ENCODE data around the gene SECISBP2.
A peak's percentile ranks its signal among the peaks of the same experiment; 100 is the strongest.
"Not testable (repeated sequence)": the region's sequence is repeated elsewhere in the genome, so short reads cannot be mapped to it uniquely, and the experiment has no call there.

Gene SECISBP2, protein sequence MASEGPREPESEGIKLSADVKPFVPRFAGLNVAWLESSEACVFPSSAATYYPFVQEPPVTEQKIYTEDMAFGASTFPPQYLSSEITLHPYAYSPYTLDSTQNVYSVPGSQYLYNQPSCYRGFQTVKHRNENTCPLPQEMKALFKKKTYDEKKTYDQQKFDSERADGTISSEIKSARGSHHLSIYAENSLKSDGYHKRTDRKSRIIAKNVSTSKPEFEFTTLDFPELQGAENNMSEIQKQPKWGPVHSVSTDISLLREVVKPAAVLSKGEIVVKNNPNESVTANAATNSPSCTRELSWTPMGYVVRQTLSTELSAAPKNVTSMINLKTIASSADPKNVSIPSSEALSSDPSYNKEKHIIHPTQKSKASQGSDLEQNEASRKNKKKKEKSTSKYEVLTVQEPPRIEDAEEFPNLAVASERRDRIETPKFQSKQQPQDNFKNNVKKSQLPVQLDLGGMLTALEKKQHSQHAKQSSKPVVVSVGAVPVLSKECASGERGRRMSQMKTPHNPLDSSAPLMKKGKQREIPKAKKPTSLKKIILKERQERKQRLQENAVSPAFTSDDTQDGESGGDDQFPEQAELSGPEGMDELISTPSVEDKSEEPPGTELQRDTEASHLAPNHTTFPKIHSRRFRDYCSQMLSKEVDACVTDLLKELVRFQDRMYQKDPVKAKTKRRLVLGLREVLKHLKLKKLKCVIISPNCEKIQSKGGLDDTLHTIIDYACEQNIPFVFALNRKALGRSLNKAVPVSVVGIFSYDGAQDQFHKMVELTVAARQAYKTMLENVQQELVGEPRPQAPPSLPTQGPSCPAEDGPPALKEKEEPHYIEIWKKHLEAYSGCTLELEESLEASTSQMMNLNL

DNA sequence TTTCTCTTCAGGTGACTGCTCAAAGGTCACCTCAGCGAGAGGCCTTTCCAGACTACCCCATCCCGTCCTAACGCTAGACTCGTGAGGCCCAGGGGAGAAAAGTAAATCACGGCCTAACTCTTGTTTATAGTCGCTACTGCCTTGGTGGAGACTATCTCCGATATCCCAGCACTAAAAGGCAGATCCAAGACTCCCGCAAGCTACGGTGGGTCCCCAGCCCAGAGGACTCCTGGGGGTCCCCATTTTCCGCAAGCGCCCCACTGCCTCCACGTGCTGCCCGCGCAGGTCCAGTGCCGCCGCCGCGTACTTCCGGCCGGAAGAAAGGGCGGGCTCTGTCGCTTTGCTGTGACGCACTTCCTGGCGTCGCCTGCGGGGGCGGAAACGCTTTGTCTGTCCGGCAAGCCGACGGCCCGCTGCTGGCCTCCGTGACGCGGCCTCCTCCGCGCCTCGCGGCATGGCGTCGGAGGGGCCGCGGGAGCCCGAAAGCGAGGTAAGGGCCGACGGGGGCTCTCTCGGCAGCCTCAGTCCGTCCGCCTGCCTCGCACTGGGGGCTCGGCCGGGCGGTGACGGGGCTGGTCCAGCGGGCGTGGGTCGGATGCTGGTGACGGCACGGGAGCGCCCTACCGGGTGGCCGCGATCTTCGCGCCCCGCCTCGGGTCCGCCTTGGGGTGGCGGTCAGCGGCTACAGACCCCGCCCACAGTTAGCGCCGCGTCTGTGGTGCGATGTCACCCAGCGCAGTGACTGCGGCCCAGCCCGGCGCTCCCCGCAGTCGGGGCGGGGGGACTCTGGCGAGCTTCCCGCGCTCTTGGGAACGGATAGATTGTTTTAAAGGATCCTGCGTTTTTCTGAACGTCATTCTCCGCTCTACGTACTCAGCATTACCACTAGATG lies at the start of gene SECISBP2:
Gene SECISBP2 (plus strand): TSS at position 378 of the 892 bp plus-strand sequence. CDS start 77 bp downstream, at position 455.
- peak; percentile 88 to 92 for DNase-seq (ENCODE audit: low read depth in 2 of 2)

DNA sequence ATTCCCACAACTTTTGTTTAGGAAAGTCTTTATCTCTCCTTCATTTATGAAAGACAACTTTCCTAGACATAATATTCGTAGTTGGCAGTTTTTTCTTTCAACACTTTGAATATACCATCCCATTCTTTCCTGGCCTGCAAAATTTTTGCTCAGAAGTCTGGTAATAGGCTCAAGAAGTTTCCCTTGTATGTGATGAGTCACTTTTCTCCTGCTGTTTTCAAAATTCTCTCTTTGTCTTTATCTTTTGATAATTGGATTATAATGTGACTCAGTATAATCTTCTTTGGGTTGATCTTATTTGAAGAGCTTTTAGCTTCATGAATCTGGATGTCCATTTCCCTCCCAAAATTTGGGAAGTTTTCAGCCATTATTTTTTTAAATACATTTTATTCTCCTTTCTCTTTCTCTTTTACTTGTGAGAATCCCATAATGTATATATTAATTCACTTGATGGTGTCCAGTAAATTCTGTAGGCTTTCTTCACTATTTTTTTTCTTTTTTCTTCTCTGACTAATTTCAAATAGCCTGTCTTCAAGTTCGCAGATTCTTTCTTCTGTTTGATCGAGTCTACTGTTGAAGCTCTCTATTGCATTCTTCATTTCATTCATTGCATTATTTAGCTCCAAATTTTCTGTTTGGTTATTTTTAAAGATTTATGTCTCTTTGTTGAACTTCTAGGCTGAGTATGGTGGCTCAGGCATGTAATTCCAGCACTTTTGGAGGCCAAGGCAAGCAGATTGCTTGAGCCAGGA lies 44.6 kb upstream of the SECISBP2 start:
- no peak for DNase-seq (ENCODE audit: low read depth in 2 of 2)

DNA sequence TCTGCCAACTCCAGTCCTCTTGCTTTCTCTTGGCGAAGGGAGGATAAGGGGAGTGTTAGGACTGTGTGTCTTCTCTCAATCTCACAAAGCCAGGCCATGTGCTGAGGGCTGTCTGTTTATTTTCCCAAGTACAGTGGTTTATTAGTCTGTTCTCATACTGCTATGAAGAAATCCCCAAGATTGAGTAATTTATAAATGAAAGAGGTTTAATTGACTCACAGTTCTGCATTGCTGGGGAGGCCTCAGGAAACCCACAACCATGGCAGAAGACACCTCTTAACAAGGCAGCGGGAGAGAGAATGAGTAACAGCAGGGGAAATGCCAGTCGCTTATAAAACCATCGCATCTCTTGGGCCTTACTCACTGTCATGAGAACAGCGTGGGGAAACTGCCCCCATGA lies 43.5 kb upstream of the SECISBP2 start:
- DNase-seq (ENCODE audit: low read depth in 2 of 2) = no peak

DNA sequence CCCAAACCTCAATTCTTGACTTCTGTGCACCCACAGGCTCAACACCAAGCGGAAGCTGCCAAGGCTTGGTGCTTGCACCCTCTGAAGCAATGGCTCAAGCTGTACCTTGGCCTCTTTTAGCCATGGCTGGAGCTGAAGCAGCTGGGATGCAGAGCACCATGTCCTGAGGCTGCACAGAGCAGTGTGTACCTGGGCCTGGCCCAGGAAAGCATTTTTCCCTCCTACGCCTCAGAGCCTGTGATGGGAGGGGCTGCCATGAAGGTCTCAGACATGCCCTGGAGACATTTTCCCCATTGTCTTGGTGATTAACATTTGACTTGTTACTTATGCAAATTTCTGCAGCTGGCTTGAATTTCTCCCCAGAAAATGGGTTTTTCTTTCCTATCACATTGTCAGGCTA lies 42.3 kb upstream of the SECISBP2 start:
- DNase-seq (ENCODE audit: low read depth in 2 of 2) = not testable (repeated sequence)

DNA sequence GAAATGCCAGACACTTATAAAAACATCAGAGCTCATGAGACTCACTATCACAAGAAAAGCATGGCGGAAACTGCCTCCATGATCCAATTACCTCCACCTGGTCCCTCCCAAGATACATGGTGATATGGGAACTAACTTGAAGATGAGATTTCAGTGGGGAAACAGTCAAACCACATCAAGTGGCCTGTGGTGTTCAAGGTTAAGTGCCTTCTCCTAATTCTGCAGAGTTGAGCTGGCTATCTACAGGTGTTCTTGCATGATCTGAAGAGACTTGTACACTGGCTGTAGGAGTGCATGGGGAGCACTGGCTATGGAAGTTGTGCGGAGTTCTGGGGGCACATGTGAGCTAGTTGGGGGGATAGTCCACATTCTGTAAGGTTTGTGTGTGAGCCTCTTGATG lies 41.3 kb upstream of the SECISBP2 start:
- DNase-seq (ENCODE audit: low read depth in 2 of 2) = no peak

DNA sequence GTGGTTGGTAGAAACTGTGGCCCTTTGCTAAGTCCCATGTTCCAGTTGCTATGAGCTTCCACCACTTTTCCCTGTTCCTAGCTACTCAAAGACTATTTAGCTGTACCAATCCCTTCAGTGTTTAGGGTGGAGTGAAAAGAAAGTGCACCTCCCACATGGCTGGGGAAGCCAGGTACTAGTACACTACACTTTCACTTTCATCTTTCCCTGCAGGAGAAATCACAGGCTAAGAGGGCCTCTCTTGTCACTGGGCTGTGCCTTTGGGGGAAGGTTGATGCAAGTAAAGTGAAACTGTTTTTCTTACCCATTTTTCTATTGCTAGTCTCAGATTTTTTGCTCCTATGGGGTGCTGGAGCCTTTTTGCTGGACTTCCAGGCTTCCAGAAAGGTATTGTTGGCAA lies 40.8 kb upstream of the SECISBP2 start:
- peak in 1 of 2 donors; percentile 12 for DNase-seq (ENCODE audit: low read depth in 2 of 2)

DNA sequence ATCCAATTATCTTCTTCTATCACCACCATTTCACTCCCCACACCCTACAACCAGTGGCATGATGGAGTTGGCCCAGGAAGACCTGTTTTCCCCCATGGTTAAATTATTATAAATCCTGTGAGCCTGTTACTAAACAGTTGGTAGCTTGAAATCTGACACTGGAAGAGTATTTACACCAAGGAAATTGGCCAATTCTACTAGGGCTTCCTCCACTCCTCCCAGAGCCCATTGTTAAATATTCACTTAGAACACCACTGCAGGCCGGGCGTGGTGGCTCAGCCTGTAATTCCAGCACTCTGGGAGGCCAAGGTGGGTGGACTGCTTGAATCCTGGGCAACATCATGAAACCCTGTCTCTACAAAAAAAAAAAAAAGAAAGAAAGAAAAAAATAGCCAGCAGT lies 39.7 kb upstream of the SECISBP2 start:
- no peak for DNase-seq (ENCODE audit: low read depth in 2 of 2)

DNA sequence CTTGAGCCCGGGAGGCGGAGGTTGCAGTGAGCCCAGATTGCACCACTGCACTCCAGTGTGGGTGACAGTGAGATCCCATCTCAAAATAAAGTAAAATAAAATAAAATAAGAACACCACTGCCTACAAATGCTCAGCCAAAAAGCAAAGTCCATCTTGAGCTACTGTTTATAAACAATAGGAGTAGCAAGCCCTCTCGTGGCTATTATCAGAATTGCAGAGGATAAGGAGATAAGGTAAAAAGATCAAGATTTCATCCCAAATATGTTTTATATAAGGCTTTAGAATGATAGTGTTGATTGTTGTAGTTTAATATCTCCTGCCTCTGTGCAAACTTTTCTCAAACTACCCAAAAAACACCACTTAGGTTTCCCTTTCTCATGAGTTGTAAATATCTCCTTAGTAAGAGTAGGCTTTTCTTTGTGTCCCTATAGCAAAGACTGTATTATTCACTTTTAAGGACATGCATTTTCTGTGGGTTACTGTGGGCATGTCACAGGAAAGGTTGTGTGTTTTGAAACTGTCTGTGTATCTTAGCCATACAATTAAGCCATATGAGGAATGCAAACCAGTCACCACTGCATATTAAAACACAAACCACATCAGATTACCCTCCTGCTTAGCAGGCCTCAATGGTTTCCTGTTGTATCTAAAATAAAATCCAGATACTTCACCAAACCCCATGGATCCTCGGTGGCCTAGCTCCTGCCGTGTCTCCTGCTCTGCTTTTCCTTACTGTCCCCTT lies 39.1 kb upstream of the SECISBP2 start:
- no peak for DNase-seq (ENCODE audit: low read depth in 2 of 2)

DNA sequence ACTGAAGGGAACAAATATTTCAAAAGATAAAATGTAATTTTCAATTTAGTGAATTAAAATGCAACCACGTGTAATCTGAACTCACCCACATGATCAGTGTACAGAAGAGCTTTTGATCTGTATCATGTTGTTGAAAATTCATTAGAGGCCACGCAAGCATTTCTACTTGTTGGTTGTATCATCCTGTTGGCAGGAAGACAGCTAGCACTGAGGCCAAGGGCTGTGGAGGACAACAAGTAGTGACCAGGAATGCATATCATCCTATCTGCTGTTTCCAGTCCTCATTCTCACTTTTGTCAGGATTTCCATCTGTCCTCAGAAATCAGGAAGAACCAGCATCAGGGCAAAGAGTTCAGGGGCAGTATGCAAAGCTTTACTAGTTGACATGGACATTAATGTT lies 37.2 kb upstream of the SECISBP2 start:
- DNase-seq (ENCODE audit: low read depth in 2 of 2) = no peak

DNA sequence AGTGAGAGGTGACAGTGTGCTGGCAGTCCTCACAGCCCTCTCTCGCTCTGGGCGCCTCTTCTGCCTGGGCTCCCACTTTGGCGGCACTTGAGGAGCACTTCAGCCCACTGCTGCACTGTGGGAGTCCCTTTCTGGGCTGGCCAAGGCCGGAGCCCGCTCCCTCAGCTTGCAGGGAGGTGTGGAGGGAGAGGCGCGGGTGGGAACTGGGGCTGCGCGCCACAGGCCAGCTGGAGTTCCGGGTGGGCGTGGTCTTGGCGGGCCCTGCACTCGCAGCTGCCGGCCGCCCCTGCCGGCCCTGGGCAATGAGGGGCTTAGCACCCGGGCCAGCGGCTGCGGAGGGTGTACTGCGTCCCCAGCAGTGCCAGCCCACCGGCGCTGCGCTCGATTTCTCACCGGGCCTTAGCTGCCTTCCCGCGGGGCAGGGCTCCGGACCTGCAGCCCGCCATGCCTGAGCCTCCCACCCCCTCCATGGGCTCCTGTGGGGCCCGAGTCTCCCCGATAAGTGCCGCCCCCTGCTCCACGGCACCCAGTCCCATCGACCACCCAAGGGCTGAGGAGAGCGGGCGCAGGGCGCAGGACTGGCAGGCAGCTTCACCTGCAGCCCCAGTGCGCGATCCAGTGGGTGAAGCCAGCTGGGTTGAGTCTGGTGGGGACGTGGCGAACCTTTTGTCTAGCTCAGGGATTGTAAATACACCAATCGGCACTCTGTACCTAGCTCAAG lies 35.9 kb upstream of the SECISBP2 start:
- not testable (repeated sequence) for DNase-seq (ENCODE audit: low read depth in 2 of 2)

DNA sequence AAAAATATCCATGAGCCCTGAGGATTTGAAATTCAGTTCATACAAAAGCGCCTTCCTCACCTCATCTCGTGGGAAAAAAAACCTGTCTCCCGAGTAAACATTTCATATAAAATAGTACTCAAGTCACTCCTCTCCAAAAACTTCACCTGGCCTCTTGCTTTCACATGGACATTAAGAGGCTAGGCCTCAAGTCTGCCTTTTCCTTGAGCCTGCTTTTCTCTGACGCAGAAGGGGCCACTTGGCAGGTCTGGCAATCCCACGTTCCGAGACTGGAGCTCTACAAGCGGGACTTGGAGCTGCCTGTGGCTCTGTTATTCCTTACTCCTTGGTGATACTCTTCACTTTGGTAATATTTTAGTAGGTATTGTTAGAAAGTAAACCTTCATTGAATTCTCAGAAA lies 34.2 kb upstream of the SECISBP2 start:
- no peak for DNase-seq (ENCODE audit: low read depth in 2 of 2)

DNA sequence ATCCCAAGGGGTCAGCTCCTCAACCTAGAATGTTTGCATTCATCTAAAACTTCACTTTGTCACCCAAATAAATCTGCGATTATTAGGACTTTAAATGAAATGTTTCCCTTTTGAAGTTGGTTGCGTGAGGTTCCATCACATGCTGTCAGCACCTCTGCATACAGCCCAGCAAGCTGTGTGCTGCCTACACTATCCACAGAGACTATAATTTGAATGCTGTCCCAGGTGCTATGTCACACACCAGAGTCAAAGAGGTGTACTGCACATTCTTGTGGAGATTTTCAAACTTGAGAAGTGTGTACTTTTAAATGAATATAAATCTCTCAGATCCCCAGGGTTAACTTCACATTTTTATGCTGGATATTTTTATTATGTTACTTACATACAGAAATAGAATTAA lies 26.6 kb upstream of the SECISBP2 start:
- DNase-seq (ENCODE audit: low read depth in 2 of 2) = no peak

DNA sequence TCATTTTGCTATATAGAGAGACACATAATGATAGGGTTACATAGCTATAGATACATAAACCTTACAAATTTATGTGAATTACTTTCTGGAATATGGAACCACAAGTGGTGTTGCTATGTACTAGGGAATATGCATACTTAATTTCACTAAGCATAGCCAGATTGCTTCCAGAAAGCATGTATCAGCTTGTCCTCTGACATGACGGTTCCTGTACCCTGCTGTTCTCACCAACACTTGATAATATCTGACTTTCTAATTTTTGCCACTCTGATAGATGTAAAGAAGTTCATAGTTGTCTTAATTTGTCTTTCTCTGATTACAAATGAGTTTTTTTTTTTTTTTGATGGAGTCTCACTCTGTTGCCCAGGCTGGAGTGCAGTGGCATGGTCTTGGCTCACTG lies 25.3 kb upstream of the SECISBP2 start:
- DNase-seq (ENCODE audit: low read depth in 2 of 2) = no peak

DNA sequence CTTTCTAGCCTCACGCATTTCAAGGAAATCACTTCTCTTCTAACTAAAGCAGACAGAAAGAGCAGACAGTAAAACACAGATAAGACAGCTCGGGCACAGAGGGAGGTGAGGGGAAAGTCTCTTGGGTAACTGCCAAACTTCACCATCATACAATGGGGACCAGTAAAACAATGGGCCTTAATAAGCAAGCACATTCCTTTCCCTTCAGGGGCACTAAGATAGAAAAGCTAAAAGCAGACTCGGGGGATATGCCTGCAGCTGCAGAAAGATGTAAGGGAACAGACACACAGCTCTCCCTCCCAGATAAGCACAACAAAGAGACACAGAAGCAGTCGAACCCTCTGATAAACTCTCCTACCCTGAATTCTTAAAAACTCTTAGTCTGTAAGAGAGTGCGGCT lies 22.9 kb upstream of the SECISBP2 start:
- no peak for DNase-seq (ENCODE audit: low read depth in 2 of 2)

DNA sequence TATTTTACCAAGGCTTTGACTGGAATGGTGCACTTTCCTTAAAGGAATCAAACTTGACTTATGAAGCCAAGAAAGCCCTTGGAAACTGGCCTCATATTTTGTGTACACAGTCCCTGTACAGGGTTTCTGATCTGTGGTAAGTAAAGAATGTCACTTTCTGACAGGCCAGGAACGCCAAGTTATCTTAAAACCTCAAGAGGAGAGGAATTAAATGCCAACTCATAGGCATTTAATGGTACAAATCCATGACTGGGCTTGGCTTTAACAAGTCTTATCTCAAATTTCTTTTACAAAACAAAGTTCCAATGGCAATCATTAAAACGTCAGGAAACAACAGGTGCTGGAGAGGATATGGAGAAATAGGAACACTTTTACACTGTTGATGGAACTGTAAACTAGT lies 16.3 kb upstream of the SECISBP2 start:
- DNase-seq (ENCODE audit: low read depth in 2 of 2) = not testable (repeated sequence)

DNA sequence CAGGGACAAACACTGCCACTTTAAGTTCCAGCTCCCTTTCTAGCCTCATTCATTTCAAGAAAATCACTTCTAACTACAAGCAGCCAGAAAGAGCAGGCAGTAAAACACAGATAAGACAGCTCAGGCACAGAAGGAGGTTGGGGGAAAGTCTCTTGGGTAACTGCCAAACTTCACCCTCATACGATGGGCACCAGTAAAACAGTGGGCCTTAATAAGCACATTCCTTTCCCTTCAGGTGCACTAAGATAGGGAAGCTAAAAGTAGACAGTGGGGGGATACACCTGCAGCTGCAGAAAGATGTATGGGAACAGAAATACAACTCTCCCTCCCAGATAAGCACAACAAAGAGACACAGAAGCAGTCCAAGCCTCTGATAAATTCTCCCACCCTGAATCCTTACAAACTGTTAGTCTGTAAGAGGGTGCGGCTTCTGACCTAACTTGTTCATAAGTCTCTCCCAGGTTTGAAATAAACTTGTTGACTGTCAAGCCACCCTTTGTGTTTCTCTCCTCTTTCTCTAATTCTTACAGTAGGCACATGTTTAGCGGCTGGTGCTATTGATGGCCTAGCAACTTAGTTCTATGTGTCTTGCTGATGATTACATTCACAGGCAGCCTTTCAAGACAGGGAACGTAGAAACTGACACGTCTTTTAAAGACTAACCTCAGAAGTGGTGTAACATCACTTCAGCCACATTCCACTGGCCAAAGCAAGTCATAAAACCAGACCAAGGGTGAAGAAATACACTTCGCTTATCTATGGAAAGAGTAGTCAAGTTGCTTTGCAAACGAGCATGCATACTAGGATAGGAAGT lies 14.1 kb upstream of the SECISBP2 start:
- DNase-seq (ENCODE audit: low read depth in 2 of 2) = no peak

DNA sequence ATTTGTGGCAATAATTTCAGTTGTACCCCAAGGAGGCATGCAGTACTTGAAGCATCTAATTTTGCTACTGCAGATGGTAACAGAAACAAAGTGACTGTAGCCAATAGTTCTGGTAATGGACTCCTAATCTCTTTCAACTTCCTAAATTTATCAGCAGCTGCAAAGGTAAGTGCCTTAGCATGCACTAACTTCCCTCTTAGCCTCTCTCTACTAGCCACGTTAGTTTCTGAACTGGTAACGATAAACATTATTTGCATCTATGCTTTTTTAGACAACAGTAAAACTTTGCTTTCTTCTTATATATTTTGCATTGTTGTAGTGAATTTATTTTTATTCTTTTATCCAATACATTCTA lies 13.5 kb upstream of the SECISBP2 start:
- no peak for DNase-seq (ENCODE audit: low read depth in 2 of 2)

DNA sequence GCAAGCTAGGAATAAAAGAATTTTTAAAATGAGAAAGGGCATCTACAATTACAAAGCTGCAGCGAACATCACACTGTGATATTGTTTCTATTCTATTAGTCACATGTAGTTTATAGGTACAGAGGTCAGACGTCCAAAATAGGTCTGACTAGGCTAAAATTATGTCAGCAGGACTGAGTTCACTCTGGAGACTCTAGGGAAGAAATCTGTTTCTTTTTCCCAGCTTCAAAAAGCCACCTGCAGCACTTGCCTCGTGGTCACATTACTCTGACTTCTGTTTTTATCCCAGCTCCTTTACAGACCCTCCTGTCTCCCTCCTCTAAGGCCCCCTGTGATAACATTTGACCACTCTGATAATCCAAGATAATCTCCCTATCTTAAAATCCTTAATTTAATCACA lies 12.4 kb upstream of the SECISBP2 start:
- no peak for DNase-seq (ENCODE audit: low read depth in 2 of 2)

DNA sequence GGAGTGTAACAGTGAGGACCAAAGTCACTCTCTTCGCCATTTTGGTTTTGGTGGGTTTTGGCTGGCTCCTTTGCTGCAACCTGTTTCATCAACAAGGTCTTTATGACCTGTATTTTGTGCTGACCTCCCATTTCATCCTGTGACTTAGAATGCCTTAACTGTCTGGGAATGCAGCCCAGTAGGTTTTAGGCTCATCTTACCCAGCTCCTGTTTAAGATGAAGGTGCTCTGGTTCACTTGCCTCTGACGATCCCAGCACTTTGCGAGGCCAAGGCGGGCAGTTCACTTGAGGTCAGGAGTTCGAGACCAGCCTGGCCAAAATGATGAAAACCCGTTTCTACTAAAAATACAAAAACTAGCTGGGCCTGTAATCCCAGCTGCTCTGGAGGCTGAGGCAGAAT lies 9.1 kb upstream of the SECISBP2 start:
- no peak for DNase-seq (ENCODE audit: low read depth in 2 of 2)

All from stimulated activated CD8-positive, alpha-beta memory T cell treated with anti-CD3 and anti-CD28 coated beads, Interleukin-7, amount 100 ng/mL, for 4 hours (primary cell).